Kidney (tissue), 14 donors: ENCODE results near the gene FAM43A. TPM values are rescaled to one million over a fixed set of nuclear protein-coding genes. Genes with fewer than 3 reads are reported as not detected.

Experiments
- DNase-seq, 5 donors: peaks; one replicate each; pipeline ENCODE4 v3.0.0-alpha.2; 2013 to 2020
- FAIRE-seq: peaks from 2 replicates; lab custom pipeline; 2012; peaks lifted over from hg19 to GRCh38; lab: Jason Lieb, UNC
- H3K27ac ChIP-seq, 2 donors: one replicate each; pipeline ENCODE4 v1.7.0; 2013; ENCODE audit warnings: low read depth in 2 of 2, low read length in 2 of 2, inconsistent platforms in 1 of 2
- H3K27me3 ChIP-seq: one replicate; pipeline ENCODE4 v1.7.1; 2013; ENCODE audit warnings: low read length, inconsistent platforms; ENCODE audit not compliant: control insufficient read depth, insufficient read depth
- H3K36me3 ChIP-seq, 3 donors: one replicate each; pipeline versions ENCODE4 v1.7.0 to v1.7.1; 2013; ENCODE audit warnings: low read length in 3 of 3, control low read depth in 1 of 3, inconsistent platforms in 1 of 3; ENCODE audit not compliant: insufficient read depth in 3 of 3, control insufficient read depth in 2 of 3
- H3K4me1 ChIP-seq, 3 donors: one replicate each; pipeline versions ENCODE4 v1.7.0 to v1.7.1; 2013; ENCODE audit warnings: low read length in 3 of 3, inconsistent platforms in 1 of 3, low read depth in 1 of 3; ENCODE audit not compliant: control insufficient read depth in 2 of 3, insufficient read depth in 2 of 3
- H3K4me3 ChIP-seq, 3 donors: one replicate each; pipeline versions ENCODE4 v1.7.0 to v1.8.1; 2013; ENCODE audit warnings: low read length in 3 of 3, control low read depth in 1 of 3, inconsistent platforms in 1 of 3
- H3K9ac ChIP-seq, 3 donors: one replicate each; pipeline versions ENCODE4 v1.7.0 to v1.7.1; 2013; ENCODE audit warnings: low read length in 3 of 3, control low read depth in 1 of 3, inconsistent platforms in 1 of 3
- H3K9me3 ChIP-seq, 3 donors: one replicate each; pipeline versions ENCODE4 v1.7.0 to v1.7.1; 2013; ENCODE audit warnings: low read length in 3 of 3, control low read depth in 1 of 3, inconsistent platforms in 1 of 3; ENCODE audit not compliant: control insufficient read depth in 2 of 3, insufficient read depth in 1 of 3
- intact Hi-C: fragments of 100-400 bp; cut with DNase I; formaldehyde crosslinking; loops from one replicate; pipeline ENCODE4 v1.11.1; 2022
- polyA plus RNA-seq: library from polyadenylated mRNA; stranded (reverse); fragments of 350-450 nt; fragmentation: Illumina TruSeq; extraction: RNeasy Lipid Tissue Mini Kit (QIAGEN cat#74804); gene quantifications from one replicate; pipeline ENCODE4 v1.2.3, GENCODE V29; 2014; ENCODE audit warnings: low read depth, low replicate concordance; ENCODE audit not compliant: insufficient read depth
- total RNA-seq: library from RNA; stranded (reverse); fragmentation: NEBNext Ultra II Directional; extraction: Animal tissue kit (Norgen Biotek cat#: 25700); gene quantifications from one replicate; pipeline ENCODE4 v1.2.1, GENCODE V29; 2021
- TF ChIP-seq, protein P1 (sequence below): IDR thresholded peaks from 3 replicates; pipeline ENCODE4 v1.5.1; 2012; ENCODE audit warnings: mild to moderate bottlenecking, moderate library complexity, borderline replicate concordance; ENCODE audit not compliant: insufficient read depth; ENCODE audit errors: extremely low read depth
- donor health status: control.
- donor health status: control.
- donor health status: control.
- donor health status: control.
- donor health status: control.
- donor health status: DM: yes; HTN: yes; CAD: no.
- donor health status: Normal renal cell carcinoma (clear cell type).

The FAM43A gene
- total and polyA plus RNA-seq, 2 donors from 2014 or later, result 5.0 to 11.4 TPM

GRCh38 chr3:194720048-194720447 lies 34.4 kb downstream of the FAM43A start:
- Histone ChIP-seq H3K4me3 (no peak overlapping the region), H3K27me3 (no peaks in the 10 kb centered on the region), H3K27ac (no peak overlapping the region), H3K9ac (no peak overlapping the region), H3K4me1 (no peaks in the 10 kb centered on the region), H3K36me3 (no peaks in the 10 kb centered on the region), H3K9me3 (no peaks in the 10 kb centered on the region)
- intact Hi-C loops, result no loop called here
- TF ChIP-seq, protein P1, sequence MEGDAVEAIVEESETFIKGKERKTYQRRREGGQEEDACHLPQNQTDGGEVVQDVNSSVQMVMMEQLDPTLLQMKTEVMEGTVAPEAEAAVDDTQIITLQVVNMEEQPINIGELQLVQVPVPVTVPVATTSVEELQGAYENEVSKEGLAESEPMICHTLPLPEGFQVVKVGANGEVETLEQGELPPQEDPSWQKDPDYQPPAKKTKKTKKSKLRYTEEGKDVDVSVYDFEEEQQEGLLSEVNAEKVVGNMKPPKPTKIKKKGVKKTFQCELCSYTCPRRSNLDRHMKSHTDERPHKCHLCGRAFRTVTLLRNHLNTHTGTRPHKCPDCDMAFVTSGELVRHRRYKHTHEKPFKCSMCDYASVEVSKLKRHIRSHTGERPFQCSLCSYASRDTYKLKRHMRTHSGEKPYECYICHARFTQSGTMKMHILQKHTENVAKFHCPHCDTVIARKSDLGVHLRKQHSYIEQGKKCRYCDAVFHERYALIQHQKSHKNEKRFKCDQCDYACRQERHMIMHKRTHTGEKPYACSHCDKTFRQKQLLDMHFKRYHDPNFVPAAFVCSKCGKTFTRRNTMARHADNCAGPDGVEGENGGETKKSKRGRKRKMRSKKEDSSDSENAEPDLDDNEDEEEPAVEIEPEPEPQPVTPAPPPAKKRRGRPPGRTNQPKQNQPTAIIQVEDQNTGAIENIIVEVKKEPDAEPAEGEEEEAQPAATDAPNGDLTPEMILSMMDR, result no peak
- FAIRE-seq (no peak), DNase-seq (no peak)

DNA sequence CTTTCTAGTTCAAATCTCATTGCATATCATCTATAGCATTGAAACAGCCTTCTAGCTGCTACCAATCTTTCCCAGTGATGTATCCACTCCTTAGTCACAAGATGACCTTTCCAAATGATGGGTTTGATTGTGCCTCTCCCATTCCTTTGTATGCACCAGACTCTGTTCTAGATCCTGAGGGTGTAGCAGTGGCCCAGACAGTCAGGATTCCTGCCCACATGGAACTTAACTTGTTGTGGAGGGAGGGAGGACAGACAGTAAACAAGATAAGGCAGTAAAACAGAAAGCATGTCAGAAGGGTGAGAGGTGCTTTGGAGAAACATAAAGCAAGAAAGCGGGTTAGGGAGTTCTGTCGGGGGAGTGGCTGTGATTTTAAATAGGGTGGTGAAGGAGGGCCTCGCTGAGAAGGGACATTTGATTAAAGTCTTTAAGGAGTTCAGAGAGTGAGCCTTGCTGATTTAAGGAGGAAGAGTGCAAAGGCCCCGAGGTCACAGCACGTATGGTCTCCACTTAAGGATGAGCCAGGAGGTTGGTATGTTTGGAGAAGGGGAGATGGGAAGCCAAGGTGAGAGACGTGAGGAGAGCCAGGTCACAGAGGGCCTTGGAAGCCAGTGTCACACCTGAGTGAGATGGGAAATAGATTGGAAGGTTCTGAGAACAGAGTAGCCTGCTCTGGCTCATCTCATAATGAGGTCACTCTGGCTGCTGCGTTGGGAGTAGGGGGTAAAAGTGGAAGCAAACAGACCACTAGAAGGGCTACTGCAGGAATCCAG lies 38.3 kb downstream of the FAM43A start:
- Histone ChIP-seq H3K27ac (no peak overlapping the region), H3K9ac (no peak overlapping the region), H3K4me3 (no peak overlapping the region)

DNA sequence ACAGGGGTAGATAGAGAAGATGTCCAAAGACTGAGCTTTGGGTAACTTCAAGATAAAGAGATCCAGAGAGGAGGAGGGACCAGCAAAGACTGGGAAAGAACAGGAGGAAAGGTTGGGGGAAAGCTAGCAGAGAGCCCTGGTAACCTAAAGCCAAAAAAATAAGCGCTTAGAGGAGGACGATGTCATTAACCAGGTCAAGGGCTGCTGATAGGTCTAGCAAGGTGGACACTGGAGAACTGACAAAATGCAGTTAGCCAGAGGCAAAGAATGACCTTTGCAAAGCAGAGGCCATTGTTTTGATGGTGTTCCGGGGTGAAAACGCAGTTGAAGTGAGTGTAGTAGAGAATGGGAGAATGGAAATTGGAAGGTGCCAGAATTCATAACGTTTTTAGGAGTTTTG lies 39.7 kb downstream of the FAM43A start:
- Histone ChIP-seq H3K4me3 (no peak overlapping the region), H3K9ac (no peak overlapping the region), H3K27me3 (no peaks in the 10 kb centered on the region), H3K4me1 (peaks cover 0 to 3% (median 0%) of the 10 kb centered on the region in 3 donors), H3K27ac (no peak overlapping the region), H3K36me3 (no peaks in the 10 kb centered on the region), H3K9me3 (no peaks in the 10 kb centered on the region)
- FAIRE-seq (no peak), DNase-seq (no peak)
- intact Hi-C loops, result no loop called here
- TF ChIP-seq, protein P1, result no peak

More for the DNA sequence above, 38.3 kb downstream of the FAM43A start:
- H3K9me3 ChIP-seq, result no peaks in the 10 kb centered on the region
- no peak for FAIRE-seq
- intact Hi-C loops, result no loop called here
- no peaks in the 10 kb centered on the region for H3K4me1 ChIP-seq
- no peaks in the 10 kb centered on the region for H3K36me3 ChIP-seq
- TF ChIP-seq, protein P1, result no peak
- DNase-seq, result no peak
- H3K27me3 ChIP-seq, result no peaks in the 10 kb centered on the region
